SU-DHL-6 (cell line): Measurements from ENCODE around the gene UBE2E3.

Experiments
- CTCF ChIP-seq: fragments of 200-600 bp; sonication (generic); IDR thresholded peaks from one replicate; pipeline ENCODE4 v1.5.1; 2017; ENCODE audit warnings: antibody characterized with exemption, mild to moderate bottlenecking, low read length, moderate library complexity; ENCODE audit not compliant: insufficient read depth, poor library complexity, severe bottlenecking
- EZH2phosphoT487 ChIP-seq: fragments of 200-600 bp; sonication (generic), shearing (Covaris generic); conservative IDR thresholded peaks from 2 replicates; pipeline ENCODE4 v1.6.1; 2018; ENCODE audit warnings: mild to moderate bottlenecking, antibody characterized with exemption, low read length, moderate library complexity, mixed read lengths

- TF ChIP-seq EZH2phosphoT487 = no peak
- TF ChIP-seq CTCF = no peak
Observed at GRCh38 chr2:180971811-180972210, 8.6 kb upstream of the UBE2E3 start.
